Measurements from ENCODE around the gene SNAP91. TPM values are rescaled to one million over a fixed set of nuclear protein-coding genes. Genes with fewer than 3 reads are reported as not detected.
"Not testable (repeated sequence)": the region's sequence is repeated elsewhere in the genome, so short reads cannot be mapped to it uniquely, and the experiment has no call there.

The SNAP91 gene
- total and polyA plus RNA-seq, 12 donors = 0.19 to 19.5 (median 4.9) TPM

GRCh38 chr6:83574783-83575182 lies 134.1 kb downstream of the SNAP91 start:
- TF ChIP-seq CTCF (IDR thresholded peaks at IDR 0.05) = no peak
- WGBS, 2 donors = 64 to 76% methylated on average over 6 of the region's 6 CpGs
- no peaks in the 10 kb centered on the region for H3K4me1 ChIP-seq
- H3K36me3 ChIP-seq = no peaks in the 10 kb centered on the region
- ATAC-seq (no peak), DNase-seq (no peak)
- no peak overlapping the region for H3K27ac ChIP-seq
- no peaks in the 10 kb centered on the region for H3K27me3 ChIP-seq
- intact Hi-C loops (cut with DNase I) = no loop called here
- no peak overlapping the region for H3K4me3 ChIP-seq
- no peaks in the 10 kb centered on the region for H3K9me3 ChIP-seq

- H3K4me1 ChIP-seq; H3K27ac ChIP-seq; H3K9me3 ChIP-seq; DNase-seq; intact Hi-C loops (cut with DNase I); ATAC-seq; H3K4me3 ChIP-seq; H3K27me3 ChIP-seq; H3K36me3 ChIP-seq: not testable (repeated sequence)
- 67 to 81% methylated on average over 4 of the region's 4 CpGs for WGBS, 2 donors
These were observed 137.2 kb downstream of the SNAP91 start for GRCh38 chr6:83571663-83572185.

- peaks cover 0 to 12% (median 0%) of the 10 kb centered on the region in 11 donors for H3K9me3 ChIP-seq
- DNase-seq (no peak), ATAC-seq (no peak)
- TF ChIP-seq CTCF (IDR thresholded peaks at IDR 0.05) = no peak
- no peaks in the 10 kb centered on the region for H3K4me1 ChIP-seq
- H3K27me3 ChIP-seq = peaks cover 0 to 4% (median 0%) of the 10 kb centered on the region in 7 donors
- WGBS, 2 donors = 98 to 100% methylated on average over 1 of the region's 1 CpG
- no peaks in the 10 kb centered on the region for H3K36me3 ChIP-seq
- H3K4me3 ChIP-seq = no peak overlapping the region
- intact Hi-C loops (cut with DNase I) = no loop called here
- H3K27ac ChIP-seq = no peak overlapping the region
These were observed 149.9 kb downstream of the SNAP91 start for GRCh38 chr6:83558975-83559374.

- DNase-seq (no peak), ATAC-seq (no peak)
- no peak for TF ChIP-seq CTCF (IDR thresholded peaks at IDR 0.05)
- intact Hi-C loops (cut with DNase I) = no loop called here
- Histone ChIP-seq H3K36me3 (no peaks in the 10 kb centered on the region), H3K4me3 (no peak overlapping the region), H3K27me3 (peaks cover 0 to 4% (median 0%) of the 10 kb centered on the region in 7 donors), H3K9me3 (peaks cover 0 to 7% (median 0%) of the 10 kb centered on the region in 11 donors), H3K4me1 (no peaks in the 10 kb centered on the region), H3K27ac (no peak overlapping the region)
These were observed 152.0 kb downstream of the SNAP91 start for GRCh38 chr6:83556871-83557270.

GRCh38 chr6:83551748-83552147 lies 157.2 kb downstream of the SNAP91 start:
- WGBS, 2 donors = 94 to 96% methylated on average over 4 of the region's 4 CpGs
- ATAC-seq; intact Hi-C loops (cut with DNase I); H3K4me3 ChIP-seq; H3K4me1 ChIP-seq; H3K27ac ChIP-seq; H3K36me3 ChIP-seq; DNase-seq; H3K27me3 ChIP-seq: not testable (repeated sequence)
- peaks cover 0 to 13% (median 0%) of the 10 kb centered on the region in 11 donors for H3K9me3 ChIP-seq

- intact Hi-C loops (cut with DNase I); H3K27ac ChIP-seq; H3K27me3 ChIP-seq; H3K4me1 ChIP-seq; ATAC-seq; DNase-seq; H3K4me3 ChIP-seq; H3K36me3 ChIP-seq: not testable (repeated sequence)
- H3K9me3 ChIP-seq = peaks cover 0 to 13% (median 0%) of the 10 kb centered on the region in 11 donors
- 62 to 80% methylated on average over 5 of the region's 5 CpGs for WGBS, 2 donors
These were observed 158.4 kb downstream of the SNAP91 start for GRCh38 chr6:83550482-83550881.
